CD4-positive, alpha-beta memory T cell (primary cell): ENCODE results near the gene ELAVL2. TPM values are rescaled to one million over a fixed set of nuclear protein-coding genes. Genes with fewer than 3 reads are reported as not detected.
A peak's percentile ranks its signal among the peaks of the same experiment; 100 is the strongest.

Experiments used
- CTCF ChIA-PET: fragments of 350-600 bp; sonication (Branson Sonifier 250); formaldehyde crosslinking; loops from one replicate; lab custom pipeline; 2021; ENCODE audit warnings: inconsistent platforms; ENCODE audit not compliant: partially characterized antibody; lab: Charles Lee
- POLR2A ChIA-PET: fragments of 350-600 bp; sonication (Branson Sonifier 250); formaldehyde crosslinking; loops from one replicate; lab custom pipeline; 2021; ENCODE audit not compliant: partially characterized antibody; lab: Charles Lee
- DNase-seq, 5 donors: peaks; one replicate each; pipeline versions ENCODE4 v3.0.0 to v3.0.0-alpha.2; 2020 to 2022; ENCODE audit warnings: mixed read lengths in 1 of 5
- H3K27ac ChIP-seq: one replicate; pipeline ENCODE4 v1.7.0; 2013; ENCODE audit warnings: low read depth, low read length
- H3K27me3 ChIP-seq: 2 replicates; pipeline ENCODE4 v1.7.0; 2013; ENCODE audit warnings: mild to moderate bottlenecking, low read length, moderate library complexity; ENCODE audit not compliant: insufficient read depth
- H3K36me3 ChIP-seq: 2 replicates; pipeline ENCODE4 v1.7.0; 2013; ENCODE audit warnings: mild to moderate bottlenecking, low read length, moderate library complexity; ENCODE audit not compliant: insufficient read depth
- H3K4me1 ChIP-seq: 2 replicates; pipeline ENCODE4 v1.7.0; 2013; ENCODE audit warnings: mild to moderate bottlenecking, low read length, moderate library complexity; ENCODE audit not compliant: insufficient read depth
- H3K4me3 ChIP-seq, 2 donors: one replicate each; pipeline ENCODE4 v1.7.0; 2013; ENCODE audit warnings: low read length in 2 of 2, mild to moderate bottlenecking in 1 of 2
- H3K9me3 ChIP-seq, 2 donors: one replicate each; pipeline ENCODE4 v1.7.0; 2013; ENCODE audit warnings: low read length in 2 of 2, control low read depth in 1 of 2; ENCODE audit not compliant: control insufficient read depth in 1 of 2
- H3K27ac Mint-ChIP-seq, 7 donors: one replicate each; pipeline ENCODE4 v1.8.0; 2020 to 2021; ENCODE audit warnings: mixed read lengths in 7 of 7, mild to moderate bottlenecking in 6 of 7, inconsistent platforms in 3 of 7, moderate library complexity in 3 of 7
- H3K27me3 Mint-ChIP-seq, 2 donors: one replicate each; pipeline ENCODE4 v1.8.0; 2020 to 2021; ENCODE audit warnings: mixed read lengths in 2 of 2
- H3K36me3 Mint-ChIP-seq, 2 donors: one replicate each; pipeline ENCODE4 v1.8.0; 2020 to 2021; ENCODE audit warnings: mixed read lengths in 2 of 2, inconsistent platforms in 1 of 2, mild to moderate bottlenecking in 1 of 2
- H3K4me1 Mint-ChIP-seq, 4 donors: one replicate each; pipeline ENCODE4 v1.8.0; 2020 to 2021; ENCODE audit warnings: mixed read lengths in 4 of 4, mild to moderate bottlenecking in 1 of 4
- H3K4me3 Mint-ChIP-seq, 8 donors: one replicate each; pipeline ENCODE4 v1.8.0; 2020 to 2021; ENCODE audit warnings: mixed read lengths in 8 of 8, mild to moderate bottlenecking in 7 of 8, moderate library complexity in 6 of 8, inconsistent platforms in 3 of 8
- H3K9me3 Mint-ChIP-seq, 8 donors: one replicate each; pipeline ENCODE4 v1.8.0; 2020 to 2021; ENCODE audit warnings: mixed read lengths in 8 of 8, mild to moderate bottlenecking in 5 of 8, inconsistent platforms in 3 of 8, moderate library complexity in 1 of 8
- intact Hi-C: fragments of 100-400 bp; cut with micrococcal nuclease; formaldehyde crosslinking; loops from one replicate; pipeline ENCODE4 v1.15.1; 2023
- polyA plus RNA-seq, 2 donors: library from polyadenylated mRNA; unstranded; fragments of 300-500 nt; fragmentation: Illumina TruSeq; gene quantifications; one replicate each; pipeline ENCODE4 v1.2.3, GENCODE V29; 2021
- total RNA-seq, 2 experiments: library from RNA; stranded (reverse); gene quantifications; one replicate each; pipeline ENCODE4 v1.2.3, GENCODE V29; 2021

The ELAVL2 gene
- total and polyA plus RNA-seq, 4 experiments from 2014 or later = not detected

- DNase-seq = no peak
- Histone ChIP-seq H3K36me3 (no peaks in the 10 kb centered on the region), H3K4me1 (no peaks in the 10 kb centered on the region), H3K9me3 (no peaks in the 10 kb centered on the region), H3K4me3 (no peak overlapping the region), H3K27me3 (no peaks in the 10 kb centered on the region), H3K27ac (no peak overlapping the region)
- ChIA-PET POLR2A (no interaction called here), CTCF (no interaction called here)
- Mint-ChIP-seq H3K27me3 (no peaks in the 10 kb centered on the region), H3K27ac (no peak overlapping the region), H3K4me1 (no peaks in the 10 kb centered on the region), H3K36me3 (no peaks in the 10 kb centered on the region), H3K9me3 (peaks cover 0 to 7% (median under 1%) of the 10 kb centered on the region in 8 donors), H3K4me3 (no peak overlapping the region)
- intact Hi-C loops = no loop called here
Measured at GRCh38 chr9:23842565-23843129, 16.6 kb upstream of the ELAVL2 start.

DNA sequence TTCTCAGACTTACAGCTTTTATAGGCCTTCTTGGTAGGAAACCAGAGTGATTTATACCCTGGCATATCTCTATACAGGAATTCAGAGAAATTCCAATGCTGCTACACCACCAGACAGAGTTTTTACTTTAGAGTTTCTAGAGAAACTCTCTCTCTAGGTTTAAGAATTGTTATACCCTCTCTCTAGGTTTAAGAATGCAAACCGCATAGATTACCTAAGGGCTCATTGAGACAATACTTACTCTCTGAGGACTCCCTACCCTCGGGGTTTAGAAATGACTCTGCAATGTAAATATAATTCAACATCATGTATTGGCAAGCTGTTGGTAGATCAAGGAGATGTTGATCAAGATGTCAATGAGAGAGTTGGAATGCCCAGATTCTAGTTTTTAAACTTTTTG lies 15.3 kb upstream of the ELAVL2 start:
- CTCF ChIA-PET = no interaction called here
- intact Hi-C loops = no loop called here

DNA sequence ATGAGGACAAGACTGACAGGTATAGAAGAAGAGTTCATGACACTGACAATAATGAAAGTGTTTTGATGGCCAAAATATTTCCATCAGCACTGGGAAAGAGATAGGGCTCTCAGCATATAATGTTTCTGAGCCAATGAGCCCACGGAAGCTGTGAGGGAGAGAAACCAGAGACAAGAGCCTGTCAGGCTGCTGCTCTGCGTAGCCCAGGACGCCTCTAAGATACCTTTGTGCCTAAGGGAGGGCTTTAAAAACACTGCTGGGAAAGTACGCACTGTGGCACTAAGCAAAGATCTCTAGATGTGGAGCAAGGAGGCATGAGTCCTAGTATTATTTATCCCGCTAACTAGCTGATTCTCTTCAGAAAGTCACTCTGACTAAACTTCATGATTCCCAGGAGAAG lies 11.0 kb upstream of the ELAVL2 start:
- no peaks in the 10 kb centered on the region for H3K36me3 Mint-ChIP-seq
- H3K27ac Mint-ChIP-seq = no peak overlapping the region
- no peak overlapping the region for H3K27ac ChIP-seq
- H3K9me3 Mint-ChIP-seq = peaks cover 0 to 9% (median under 1%) of the 10 kb centered on the region in 8 donors
- no peaks in the 10 kb centered on the region for H3K9me3 ChIP-seq
- intact Hi-C loops = no loop called here
- H3K4me3 ChIP-seq = no peak overlapping the region
- no peaks in the 10 kb centered on the region for H3K36me3 ChIP-seq
- H3K4me1 Mint-ChIP-seq = no peaks in the 10 kb centered on the region
- no peak for DNase-seq
- ChIA-PET POLR2A (no interaction called here), CTCF (no interaction called here)
- H3K27me3 Mint-ChIP-seq = peaks cover under 1% of the 10 kb centered on the region in 2 donors
- no peaks in the 10 kb centered on the region for H3K27me3 ChIP-seq
- no peak overlapping the region for H3K4me3 Mint-ChIP-seq
- H3K4me1 ChIP-seq = no peaks in the 10 kb centered on the region

More for the DNA sequence above, 15.3 kb upstream of the ELAVL2 start:
- no peak overlapping the region for H3K27ac Mint-ChIP-seq
- POLR2A ChIA-PET = no interaction called here
- Histone ChIP-seq H3K27ac (no peak overlapping the region), H3K36me3 (no peaks in the 10 kb centered on the region), H3K4me1 (no peaks in the 10 kb centered on the region), H3K27me3 (no peaks in the 10 kb centered on the region), H3K4me3 (no peak overlapping the region), H3K9me3 (no peaks in the 10 kb centered on the region)
- H3K36me3 Mint-ChIP-seq = no peaks in the 10 kb centered on the region
- no peak for DNase-seq
- H3K9me3 Mint-ChIP-seq = peaks cover 0 to 9% (median 2%) of the 10 kb centered on the region in 8 donors
- no peaks in the 10 kb centered on the region for H3K27me3 Mint-ChIP-seq
- H3K4me1 Mint-ChIP-seq = no peaks in the 10 kb centered on the region
- H3K4me3 Mint-ChIP-seq = no peak overlapping the region

- Histone ChIP-seq H3K9me3 (no peaks in the 10 kb centered on the region), H3K4me1 (no peaks in the 10 kb centered on the region), H3K27me3 (no peaks in the 10 kb centered on the region), H3K4me3 (no peak overlapping the region), H3K36me3 (no peaks in the 10 kb centered on the region), H3K27ac (no peak overlapping the region)
- Mint-ChIP-seq H3K4me1 (no peaks in the 10 kb centered on the region), H3K4me3 (no peak overlapping the region), H3K9me3 (peaks cover 0 to 25% (median 13%) of the 10 kb centered on the region in 8 donors), H3K27me3 (peaks cover 12 to 15% of the 10 kb centered on the region in 2 donors), H3K27ac (no peak overlapping the region), H3K36me3 (no peaks in the 10 kb centered on the region)
- DNase-seq = no peak
- intact Hi-C loops = no loop called here
- POLR2A ChIA-PET = no interaction called here
- CTCF ChIA-PET = no interaction called here
Measured at GRCh38 chr9:23830929-23831730, 5.1 kb upstream of the ELAVL2 start.

DNA sequence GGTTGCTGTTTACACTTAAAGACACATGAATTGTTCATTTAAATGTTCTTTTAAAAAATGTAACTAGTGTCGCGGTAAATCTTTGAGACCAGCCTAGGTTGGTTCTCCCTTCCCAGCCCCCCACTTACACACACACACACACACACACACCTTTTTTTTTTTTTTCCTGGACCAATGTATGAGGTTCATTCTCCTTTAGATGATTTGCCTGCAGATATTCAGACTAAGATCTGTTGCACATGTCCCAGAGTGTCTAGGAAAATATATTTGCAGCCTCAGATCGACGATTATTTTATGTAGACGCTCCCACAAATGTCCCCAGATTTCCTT lies 4.4 kb upstream of the ELAVL2 start:
- H3K27me3 ChIP-seq = no peaks in the 10 kb centered on the region
- H3K4me3 ChIP-seq = no peak overlapping the region
- H3K4me1 ChIP-seq = no peaks in the 10 kb centered on the region
- CTCF ChIA-PET = no interaction called here
- POLR2A ChIA-PET = no interaction called here
- Mint-ChIP-seq H3K36me3 (no peaks in the 10 kb centered on the region), H3K27ac (no peak overlapping the region), H3K4me1 (no peaks in the 10 kb centered on the region), H3K9me3 (peaks cover 0 to 25% (median 13%) of the 10 kb centered on the region in 8 donors), H3K27me3 (peaks cover 12 to 15% of the 10 kb centered on the region in 2 donors), H3K4me3 (peak overlapping the region in 1 of 8 donors; percentile 39)
- no peaks in the 10 kb centered on the region for H3K36me3 ChIP-seq
- no peak for DNase-seq
- H3K27ac ChIP-seq = no peak overlapping the region
- H3K9me3 ChIP-seq = no peaks in the 10 kb centered on the region
- intact Hi-C loops = no loop called here

- peaks cover 12 to 15% of the 10 kb centered on the region in 2 donors for H3K27me3 Mint-ChIP-seq
- Histone ChIP-seq H3K27ac (no peak overlapping the region), H3K4me1 (no peaks in the 10 kb centered on the region), H3K36me3 (no peaks in the 10 kb centered on the region), H3K4me3 (no peak overlapping the region), H3K27me3 (no peaks in the 10 kb centered on the region), H3K9me3 (no peaks in the 10 kb centered on the region)
- peaks cover 0 to 25% (median 13%) of the 10 kb centered on the region in 8 donors for H3K9me3 Mint-ChIP-seq
- ChIA-PET POLR2A (no interaction called here), CTCF (no interaction called here)
- no peak overlapping the region for H3K27ac Mint-ChIP-seq
- no peaks in the 10 kb centered on the region for H3K36me3 Mint-ChIP-seq
- H3K4me1 Mint-ChIP-seq = no peaks in the 10 kb centered on the region
- peak overlapping the region in 1 of 8 donors; percentile 39 for H3K4me3 Mint-ChIP-seq
- no peak for DNase-seq
- intact Hi-C loops = no loop called here
Measured at GRCh38 chr9:23829580-23830475, 3.8 kb upstream of the ELAVL2 start.

GRCh38 chr9:23825700-23826099 lies 340 bp downstream of the ELAVL2 start:
- no peak overlapping the region for H3K4me3 Mint-ChIP-seq
- H3K4me1 ChIP-seq = no peaks in the 10 kb centered on the region
- H3K27ac ChIP-seq = no peak overlapping the region
- H3K9me3 ChIP-seq = no peaks in the 10 kb centered on the region
- intact Hi-C loops = no loop called here
- POLR2A ChIA-PET = no interaction called here
- no peak for DNase-seq
- H3K36me3 Mint-ChIP-seq = no peaks in the 10 kb centered on the region
- H3K4me1 Mint-ChIP-seq = no peaks in the 10 kb centered on the region
- peaks cover 5% of the 10 kb centered on the region for H3K27me3 ChIP-seq
- peaks cover 13 to 15% of the 10 kb centered on the region in 2 donors for H3K27me3 Mint-ChIP-seq
- CTCF ChIA-PET = no interaction called here
- peak overlapping the region in 1 of 2 donors; percentile 21 for H3K4me3 ChIP-seq
- H3K36me3 ChIP-seq = no peaks in the 10 kb centered on the region
- peaks cover 0 to 37% (median 14%) of the 10 kb centered on the region in 8 donors for H3K9me3 Mint-ChIP-seq
- no peak overlapping the region for H3K27ac Mint-ChIP-seq
